ENCODE measurements around the gene ERCC4.

DNA sequence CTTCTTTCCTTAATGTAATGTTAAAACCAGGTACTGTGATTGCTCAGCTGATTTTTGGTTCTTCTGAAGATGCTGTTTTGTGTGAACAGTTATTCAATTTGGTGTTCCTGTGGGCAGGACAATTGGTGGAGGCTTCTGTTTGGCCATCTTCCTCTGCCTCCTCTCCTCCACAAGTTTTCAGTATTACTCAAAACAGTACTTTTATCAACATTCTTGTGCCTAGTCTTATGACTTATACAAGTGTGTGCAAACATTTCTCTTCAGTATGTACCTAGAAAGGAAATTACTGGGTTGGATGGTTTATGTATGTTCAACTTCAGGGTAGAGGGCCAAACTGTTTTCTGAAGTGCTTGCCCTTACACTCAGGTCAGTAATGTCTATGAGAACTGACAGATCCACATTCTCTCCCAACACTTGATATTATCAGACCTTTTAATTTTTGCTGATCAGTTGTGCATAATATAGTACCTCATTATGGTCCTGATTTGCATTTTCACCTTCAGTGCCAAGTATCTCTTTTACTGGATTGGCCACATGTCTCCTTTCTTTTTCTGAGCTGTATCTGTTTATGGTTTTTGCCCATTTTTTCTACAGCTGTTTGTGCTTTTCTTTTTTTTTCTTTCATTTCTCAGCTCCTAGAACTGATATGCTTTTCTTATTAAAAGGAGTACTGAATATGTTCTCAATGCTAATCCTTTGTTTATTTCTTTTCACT is 50.9 kb downstream of the ERCC4 start:
- TF ChIP-seq, protein P1, sequence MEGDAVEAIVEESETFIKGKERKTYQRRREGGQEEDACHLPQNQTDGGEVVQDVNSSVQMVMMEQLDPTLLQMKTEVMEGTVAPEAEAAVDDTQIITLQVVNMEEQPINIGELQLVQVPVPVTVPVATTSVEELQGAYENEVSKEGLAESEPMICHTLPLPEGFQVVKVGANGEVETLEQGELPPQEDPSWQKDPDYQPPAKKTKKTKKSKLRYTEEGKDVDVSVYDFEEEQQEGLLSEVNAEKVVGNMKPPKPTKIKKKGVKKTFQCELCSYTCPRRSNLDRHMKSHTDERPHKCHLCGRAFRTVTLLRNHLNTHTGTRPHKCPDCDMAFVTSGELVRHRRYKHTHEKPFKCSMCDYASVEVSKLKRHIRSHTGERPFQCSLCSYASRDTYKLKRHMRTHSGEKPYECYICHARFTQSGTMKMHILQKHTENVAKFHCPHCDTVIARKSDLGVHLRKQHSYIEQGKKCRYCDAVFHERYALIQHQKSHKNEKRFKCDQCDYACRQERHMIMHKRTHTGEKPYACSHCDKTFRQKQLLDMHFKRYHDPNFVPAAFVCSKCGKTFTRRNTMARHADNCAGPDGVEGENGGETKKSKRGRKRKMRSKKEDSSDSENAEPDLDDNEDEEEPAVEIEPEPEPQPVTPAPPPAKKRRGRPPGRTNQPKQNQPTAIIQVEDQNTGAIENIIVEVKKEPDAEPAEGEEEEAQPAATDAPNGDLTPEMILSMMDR (IDR thresholded peaks at IDR 0.05) = no peak
- no peak for TF ChIP-seq RFX5 (IDR thresholded peaks at IDR 0.05; ENCODE audit: low read length)
- TF ChIP-seq, protein P2, sequence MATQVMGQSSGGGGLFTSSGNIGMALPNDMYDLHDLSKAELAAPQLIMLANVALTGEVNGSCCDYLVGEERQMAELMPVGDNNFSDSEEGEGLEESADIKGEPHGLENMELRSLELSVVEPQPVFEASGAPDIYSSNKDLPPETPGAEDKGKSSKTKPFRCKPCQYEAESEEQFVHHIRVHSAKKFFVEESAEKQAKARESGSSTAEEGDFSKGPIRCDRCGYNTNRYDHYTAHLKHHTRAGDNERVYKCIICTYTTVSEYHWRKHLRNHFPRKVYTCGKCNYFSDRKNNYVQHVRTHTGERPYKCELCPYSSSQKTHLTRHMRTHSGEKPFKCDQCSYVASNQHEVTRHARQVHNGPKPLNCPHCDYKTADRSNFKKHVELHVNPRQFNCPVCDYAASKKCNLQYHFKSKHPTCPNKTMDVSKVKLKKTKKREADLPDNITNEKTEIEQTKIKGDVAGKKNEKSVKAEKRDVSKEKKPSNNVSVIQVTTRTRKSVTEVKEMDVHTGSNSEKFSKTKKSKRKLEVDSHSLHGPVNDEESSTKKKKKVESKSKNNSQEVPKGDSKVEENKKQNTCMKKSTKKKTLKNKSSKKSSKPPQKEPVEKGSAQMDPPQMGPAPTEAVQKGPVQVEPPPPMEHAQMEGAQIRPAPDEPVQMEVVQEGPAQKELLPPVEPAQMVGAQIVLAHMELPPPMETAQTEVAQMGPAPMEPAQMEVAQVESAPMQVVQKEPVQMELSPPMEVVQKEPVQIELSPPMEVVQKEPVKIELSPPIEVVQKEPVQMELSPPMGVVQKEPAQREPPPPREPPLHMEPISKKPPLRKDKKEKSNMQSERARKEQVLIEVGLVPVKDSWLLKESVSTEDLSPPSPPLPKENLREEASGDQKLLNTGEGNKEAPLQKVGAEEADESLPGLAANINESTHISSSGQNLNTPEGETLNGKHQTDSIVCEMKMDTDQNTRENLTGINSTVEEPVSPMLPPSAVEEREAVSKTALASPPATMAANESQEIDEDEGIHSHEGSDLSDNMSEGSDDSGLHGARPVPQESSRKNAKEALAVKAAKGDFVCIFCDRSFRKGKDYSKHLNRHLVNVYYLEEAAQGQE (IDR thresholded peaks at IDR 0.05; ENCODE audit: low read depth, low read length) = no peak

Measured in SK-N-SH (cell line).